ENCODE data around the gene MEGF11.

Gene MEGF11

DNA sequence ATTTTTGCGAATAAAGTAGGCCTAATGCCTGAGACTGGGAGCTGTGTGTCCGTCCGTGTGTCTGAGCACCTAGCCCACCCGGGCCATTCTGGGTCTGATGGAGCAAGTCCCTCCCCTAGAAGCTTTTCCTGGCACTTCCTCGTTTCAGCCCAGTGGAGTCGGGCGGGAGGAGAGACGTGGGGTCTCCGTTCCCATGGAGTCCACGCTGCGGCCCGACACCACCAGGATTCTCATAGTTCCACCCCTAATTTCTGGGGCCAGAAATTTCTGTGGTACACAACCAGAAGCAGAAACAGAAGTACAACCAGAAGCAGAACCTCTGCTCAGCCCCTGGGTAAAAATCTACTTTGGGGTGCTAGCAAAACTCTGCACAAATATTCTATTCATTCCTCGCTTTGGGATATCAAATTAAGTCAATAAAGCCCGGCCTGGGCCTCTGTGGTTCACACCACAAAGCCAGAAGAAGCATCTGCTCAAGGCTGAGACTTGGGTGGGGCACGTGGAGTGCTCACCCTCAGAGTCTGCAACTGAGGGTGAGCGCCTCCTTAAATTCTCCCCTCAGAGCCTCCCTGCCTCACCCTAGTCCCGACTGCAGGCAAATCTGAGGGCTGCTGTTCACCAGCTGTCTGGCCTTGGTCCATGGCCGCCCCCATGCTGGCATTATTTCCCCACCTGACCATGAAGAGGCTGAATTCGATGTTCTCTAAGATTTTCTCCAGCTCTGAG is 1.6 kb upstream of the MEGF11 start:
- TF ChIP-seq, protein P1, sequence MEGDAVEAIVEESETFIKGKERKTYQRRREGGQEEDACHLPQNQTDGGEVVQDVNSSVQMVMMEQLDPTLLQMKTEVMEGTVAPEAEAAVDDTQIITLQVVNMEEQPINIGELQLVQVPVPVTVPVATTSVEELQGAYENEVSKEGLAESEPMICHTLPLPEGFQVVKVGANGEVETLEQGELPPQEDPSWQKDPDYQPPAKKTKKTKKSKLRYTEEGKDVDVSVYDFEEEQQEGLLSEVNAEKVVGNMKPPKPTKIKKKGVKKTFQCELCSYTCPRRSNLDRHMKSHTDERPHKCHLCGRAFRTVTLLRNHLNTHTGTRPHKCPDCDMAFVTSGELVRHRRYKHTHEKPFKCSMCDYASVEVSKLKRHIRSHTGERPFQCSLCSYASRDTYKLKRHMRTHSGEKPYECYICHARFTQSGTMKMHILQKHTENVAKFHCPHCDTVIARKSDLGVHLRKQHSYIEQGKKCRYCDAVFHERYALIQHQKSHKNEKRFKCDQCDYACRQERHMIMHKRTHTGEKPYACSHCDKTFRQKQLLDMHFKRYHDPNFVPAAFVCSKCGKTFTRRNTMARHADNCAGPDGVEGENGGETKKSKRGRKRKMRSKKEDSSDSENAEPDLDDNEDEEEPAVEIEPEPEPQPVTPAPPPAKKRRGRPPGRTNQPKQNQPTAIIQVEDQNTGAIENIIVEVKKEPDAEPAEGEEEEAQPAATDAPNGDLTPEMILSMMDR (IDR thresholded peaks at IDR 0.05; ENCODE audit: low read depth, low read length, missing control alignments), result no peak
- DNase-seq (ENCODE audit: low read depth), result no peak
- no peak overlapping the region for H3K4me3 ChIP-seq (ENCODE audit: low read depth, low read length)

DNA sequence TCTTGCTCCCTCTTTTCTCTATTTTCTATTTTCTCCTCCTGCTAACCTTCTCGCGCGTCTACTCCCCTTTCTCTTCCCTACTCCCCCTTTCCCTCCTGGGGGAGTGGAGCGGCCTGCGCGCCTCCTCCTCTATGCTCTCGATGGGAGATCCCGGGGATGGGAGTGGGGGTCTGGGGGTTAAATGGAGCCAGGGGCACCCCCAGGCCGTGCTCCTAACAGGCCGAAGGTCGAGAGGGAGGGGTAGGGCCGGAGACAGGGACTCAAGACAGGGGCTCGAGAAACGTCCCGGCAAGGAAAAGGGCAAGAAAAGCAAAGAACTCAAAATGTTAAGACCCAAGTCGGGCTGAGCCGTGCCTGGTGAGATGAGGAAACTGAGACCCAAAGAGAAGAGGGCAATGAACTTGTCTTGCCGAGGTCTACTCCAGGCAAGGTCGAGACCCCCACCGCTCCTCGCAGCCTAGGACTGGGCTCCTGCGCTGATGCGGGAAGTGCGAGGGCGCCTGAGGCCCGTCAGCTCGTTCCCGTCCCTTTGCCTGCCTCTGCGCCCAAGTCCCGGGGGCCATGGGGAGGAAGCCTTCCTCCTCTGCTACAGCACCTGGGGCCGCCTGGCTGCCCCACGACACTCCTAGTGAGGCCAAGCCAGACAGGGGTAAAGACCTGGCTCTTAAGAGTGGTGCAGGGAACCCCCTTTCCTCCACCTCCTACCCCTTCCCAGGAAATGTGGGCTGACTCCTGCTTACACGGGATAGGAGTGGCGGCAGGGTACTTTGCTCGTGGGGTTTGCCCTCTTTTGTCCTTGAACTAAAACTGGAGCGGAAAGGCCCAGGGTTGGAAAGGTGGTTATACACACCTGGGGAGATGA is 770 bp upstream of the MEGF11 start:
- no peak overlapping the region for H3K4me3 ChIP-seq (ENCODE audit: low read depth, low read length)
- DNase-seq (ENCODE audit: low read depth), result no peak
- TF ChIP-seq, protein P1 (IDR thresholded peaks at IDR 0.05; ENCODE audit: low read depth, low read length, missing control alignments), result no peak

DNA sequence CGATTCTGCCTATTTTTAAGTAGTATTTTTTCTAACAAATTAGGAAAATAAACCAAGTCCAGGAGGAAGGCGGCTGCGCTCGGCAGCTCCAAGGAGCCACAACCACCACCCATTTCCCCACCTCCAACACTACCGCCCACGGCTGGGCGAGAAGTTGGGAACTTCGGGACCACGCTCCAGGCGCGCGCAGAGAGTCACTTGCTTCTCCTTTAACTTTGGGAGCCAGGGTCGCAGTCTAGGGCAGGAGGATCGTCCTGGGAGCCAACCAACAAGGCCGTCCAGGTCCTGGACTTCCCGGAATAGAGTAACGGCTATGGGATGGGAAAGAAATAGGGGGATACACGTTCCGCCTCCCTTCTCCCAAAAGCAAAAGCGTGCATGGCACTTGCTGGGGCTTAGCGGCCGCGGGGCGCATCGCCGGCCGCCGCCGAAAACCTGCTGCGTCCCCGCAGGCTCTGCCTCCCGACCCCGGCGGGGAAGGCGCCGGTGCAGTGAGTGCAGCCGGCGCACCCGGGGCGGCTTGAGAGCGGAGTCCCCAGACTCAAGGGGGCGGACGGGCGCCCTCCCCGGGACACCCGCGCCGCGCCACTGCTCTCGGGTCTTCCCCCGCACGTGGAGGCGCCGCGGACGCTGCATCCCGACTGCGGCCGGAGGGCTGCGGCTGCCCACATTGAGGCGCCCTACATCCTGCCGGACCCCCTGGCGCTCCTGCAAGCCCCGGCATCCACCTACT is 699 bp downstream of the MEGF11 start:
- H3K4me3 ChIP-seq (ENCODE audit: low read depth, low read length), result peak overlapping the region; percentile 5
- TF ChIP-seq, protein P1 (IDR thresholded peaks at IDR 0.05; ENCODE audit: low read depth, low read length, missing control alignments), result no peak
- no peak for DNase-seq (ENCODE audit: low read depth)

DNA sequence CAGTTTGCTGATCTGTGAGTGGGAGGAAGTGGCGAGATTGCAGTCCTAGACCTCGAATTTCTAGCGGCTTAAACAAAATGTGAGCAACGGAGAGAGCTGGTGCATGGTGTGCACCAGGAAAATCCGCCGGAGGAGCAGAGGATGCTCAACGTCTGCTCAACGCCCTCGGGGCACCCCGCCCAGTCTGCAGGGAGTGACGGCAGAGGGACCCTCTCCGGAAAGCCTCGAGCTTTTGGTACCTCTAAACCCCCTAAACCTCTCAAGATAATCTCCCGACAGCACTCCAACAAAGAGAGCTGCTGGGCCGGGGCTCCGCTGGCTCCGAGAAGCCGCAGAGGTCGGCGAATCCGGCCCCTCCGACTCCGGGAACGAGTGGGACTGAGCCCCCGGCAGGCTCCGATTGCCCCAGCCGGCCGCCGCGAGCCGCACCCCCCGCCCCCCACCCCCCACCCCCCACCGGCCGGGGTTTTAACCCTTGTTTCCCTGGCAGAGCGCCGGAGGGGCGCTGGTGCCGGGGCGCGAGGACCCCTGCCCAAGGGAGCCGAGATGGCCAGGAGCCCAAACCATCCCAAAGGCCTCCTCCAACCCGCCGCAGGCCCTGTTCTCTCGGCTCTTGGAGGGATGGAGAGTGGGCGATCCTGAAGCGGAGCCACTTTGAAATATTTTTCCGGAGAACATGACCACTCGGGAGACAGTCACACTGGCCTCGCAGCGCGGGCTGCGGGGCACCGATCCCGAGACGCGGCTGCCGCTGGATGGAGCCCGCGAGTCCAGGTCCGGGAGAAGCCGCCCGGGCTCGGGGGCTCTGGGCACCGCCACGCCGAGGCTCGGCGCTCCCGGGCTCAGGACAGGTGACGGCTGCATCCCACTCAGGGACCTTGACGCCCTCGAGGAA is 1.5 kb downstream of the MEGF11 start:
- TF ChIP-seq, protein P1 (IDR thresholded peaks at IDR 0.05; ENCODE audit: low read depth, low read length, missing control alignments), result peak; percentile 70
- DNase-seq (ENCODE audit: low read depth), result no peak
- peak overlapping the region; percentile 5; the same call in 1 of the 2 replicates for H3K4me3 ChIP-seq (ENCODE audit: low read depth, low read length)

DNA sequence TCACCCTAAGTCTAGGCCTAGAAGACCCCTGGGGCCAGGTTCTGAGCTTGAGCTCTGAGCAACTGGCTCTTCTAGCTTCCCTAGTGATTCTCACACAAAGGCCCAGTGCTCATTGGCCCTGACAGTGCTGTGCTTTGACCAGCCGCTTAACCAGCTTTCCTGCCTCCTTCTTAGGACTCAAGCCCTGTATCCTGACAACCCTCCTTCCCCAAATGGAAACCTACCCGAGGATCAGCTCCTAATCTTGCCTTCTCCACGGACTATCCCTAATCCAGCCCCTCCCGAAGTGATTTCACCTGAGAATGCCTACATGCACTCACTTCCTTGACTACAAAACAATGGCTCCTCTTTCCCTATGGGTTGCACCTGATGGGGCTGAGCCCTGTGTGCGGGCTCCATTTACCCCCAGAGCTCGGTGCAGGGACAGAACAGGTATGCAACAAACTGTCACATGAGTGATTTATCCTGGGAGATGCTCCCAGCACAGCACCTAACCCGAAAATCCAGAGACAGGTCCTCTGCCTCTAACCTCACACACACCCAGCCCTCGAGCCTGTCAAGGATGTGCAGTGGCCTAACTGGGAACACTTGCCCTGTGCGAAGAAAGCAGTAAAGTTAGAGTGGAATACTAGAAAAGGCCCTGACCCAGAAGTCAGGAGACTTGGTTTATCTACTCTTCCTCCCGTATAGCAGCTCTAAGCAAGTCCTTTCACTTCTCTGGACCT is 2.3 kb downstream of the MEGF11 start:
- TF ChIP-seq, protein P1 (IDR thresholded peaks at IDR 0.05; ENCODE audit: low read depth, low read length, missing control alignments), result no peak
- DNase-seq (ENCODE audit: low read depth), result no peak
- H3K4me3 ChIP-seq (ENCODE audit: low read depth, low read length), result no peak overlapping the region
